DOHH2 (cell line): ENCODE data around the gene ZNF594.
"Not testable (repeated sequence)": the region's sequence is repeated elsewhere in the genome, so short reads cannot be mapped to it uniquely, and the experiment has no call there.

ENCODE experiments used
- H3F3A ChIP-seq: fragments of 200-600 bp; sonication (generic), shearing (Covaris generic); 2 replicates; pipeline ENCODE4 v1.6.0; 2016; ENCODE audit warnings: antibody characterized with exemption, mild to moderate bottlenecking; ENCODE audit not compliant: control insufficient read depth, insufficient read depth
- H3K27ac ChIP-seq: fragments of 200-600 bp; sonication (generic); 2 replicates; pipeline ENCODE4 v1.5.1; 2014; ENCODE audit warnings: low read depth, mild to moderate bottlenecking, low read length, moderate library complexity
- H3K27me3 ChIP-seq: fragments of 200-600 bp; sonication (generic); 2 replicates; pipeline ENCODE4 v1.6.1; 2014; ENCODE audit warnings: mild to moderate bottlenecking, low read length, mixed read lengths; ENCODE audit not compliant: control insufficient read depth
- H3K36me3 ChIP-seq: fragments of 200-600 bp; sonication (generic); 2 replicates; pipeline ENCODE4 v1.6.1; 2014; ENCODE audit warnings: mild to moderate bottlenecking, low read length, moderate library complexity, mixed read lengths; ENCODE audit not compliant: control insufficient read depth
- H3K4me1 ChIP-seq: fragments of 200-600 bp; sonication (generic); 2 replicates; pipeline ENCODE4 v1.6.1; 2014; ENCODE audit warnings: mild to moderate bottlenecking, low read length, mixed read lengths; ENCODE audit not compliant: control insufficient read depth
- H3K4me2 ChIP-seq: fragments of 200-600 bp; sonication (generic); 2 replicates; pipeline ENCODE4 v1.6.0; 2014; ENCODE audit warnings: mild to moderate bottlenecking, low read length, moderate library complexity
- H3K4me3 ChIP-seq: fragments of 200-600 bp; sonication (generic); 2 replicates; pipeline ENCODE4 v1.5.1; 2014; ENCODE audit warnings: mild to moderate bottlenecking, low read length, mixed read lengths
- H3K79me2 ChIP-seq: fragments of 200-600 bp; sonication (generic); 2 replicates; pipeline ENCODE4 v1.6.1; 2014; ENCODE audit warnings: mild to moderate bottlenecking, low read length, mixed read lengths; ENCODE audit not compliant: control insufficient read depth
- H3K9me2 ChIP-seq: fragments of 200-600 bp; sonication (generic); replicated peaks from 2 replicates; pipeline ENCODE4 v1.6.1; 2014; ENCODE audit warnings: mild to moderate bottlenecking, low read length, mixed read lengths; ENCODE audit not compliant: control insufficient read depth
- H3K9me3 ChIP-seq: fragments of 200-600 bp; sonication (generic); 2 replicates; pipeline ENCODE4 v1.6.1; 2014; ENCODE audit warnings: antibody characterized with exemption, low read length, mixed read lengths; ENCODE audit not compliant: control insufficient read depth, insufficient read depth
- H4K20me1 ChIP-seq: fragments of 200-600 bp; sonication (generic); 2 replicates; pipeline ENCODE4 v1.6.0; 2014; ENCODE audit warnings: low read depth, mild to moderate bottlenecking, antibody characterized with exemption, low read length, moderate library complexity; ENCODE audit not compliant: control insufficient read depth, insufficient read depth
- EZH2phosphoT487 ChIP-seq: fragments of 200-600 bp; sonication (generic); IDR thresholded peaks from 2 replicates; pipeline ENCODE4 v1.6.1; 2017; ENCODE audit warnings: borderline replicate concordance, mild to moderate bottlenecking, antibody characterized with exemption, low read length, moderate library complexity, mixed read lengths
- TF ChIP-seq, protein P1 (sequence below): fragments of 200-600 bp; sonication (generic); IDR thresholded peaks from one replicate; pipeline ENCODE4 v1.5.1; 2014; ENCODE audit warnings: antibody characterized with exemption, mild to moderate bottlenecking, low read depth, low read length; ENCODE audit not compliant: poor library complexity, severe bottlenecking

ZNF594 gene

DNA sequence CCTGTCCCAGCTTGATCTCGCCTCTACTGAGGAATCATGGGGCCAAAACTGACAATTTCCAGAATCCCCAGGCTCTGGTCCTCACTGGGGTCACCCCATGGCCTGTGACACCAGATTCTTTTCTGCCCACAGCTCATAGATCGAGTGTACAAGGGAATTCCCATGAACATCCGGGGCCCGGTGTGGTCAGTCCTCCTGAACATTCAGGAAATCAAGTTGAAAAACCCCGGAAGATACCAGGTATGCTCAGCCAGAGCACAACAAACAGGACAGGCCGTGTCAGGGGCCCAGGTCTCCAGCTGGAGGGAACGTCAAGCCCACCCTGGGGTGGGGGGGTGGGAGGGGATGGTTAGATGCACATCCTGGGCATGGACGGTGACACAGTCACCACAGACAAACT lies 58.4 kb downstream of the ZNF594 start:
- Histone ChIP-seq H3F3A (no peaks in the 10 kb centered on the region), H3K27ac (no peak overlapping the region), H3K27me3 (no peaks in the 10 kb centered on the region), H4K20me1 (no peaks in the 10 kb centered on the region), H3K9me3 (no peaks in the 10 kb centered on the region), H3K4me1 (no peaks in the 10 kb centered on the region), H3K79me2 (no peaks in the 10 kb centered on the region), H3K4me3 (no peak overlapping the region), H3K4me2 (no peak overlapping the region), H3K9me2 (no peaks in the 10 kb centered on the region), H3K36me3 (no peaks in the 10 kb centered on the region)
- no peak for TF ChIP-seq EZH2phosphoT487
- TF ChIP-seq, protein P1, sequence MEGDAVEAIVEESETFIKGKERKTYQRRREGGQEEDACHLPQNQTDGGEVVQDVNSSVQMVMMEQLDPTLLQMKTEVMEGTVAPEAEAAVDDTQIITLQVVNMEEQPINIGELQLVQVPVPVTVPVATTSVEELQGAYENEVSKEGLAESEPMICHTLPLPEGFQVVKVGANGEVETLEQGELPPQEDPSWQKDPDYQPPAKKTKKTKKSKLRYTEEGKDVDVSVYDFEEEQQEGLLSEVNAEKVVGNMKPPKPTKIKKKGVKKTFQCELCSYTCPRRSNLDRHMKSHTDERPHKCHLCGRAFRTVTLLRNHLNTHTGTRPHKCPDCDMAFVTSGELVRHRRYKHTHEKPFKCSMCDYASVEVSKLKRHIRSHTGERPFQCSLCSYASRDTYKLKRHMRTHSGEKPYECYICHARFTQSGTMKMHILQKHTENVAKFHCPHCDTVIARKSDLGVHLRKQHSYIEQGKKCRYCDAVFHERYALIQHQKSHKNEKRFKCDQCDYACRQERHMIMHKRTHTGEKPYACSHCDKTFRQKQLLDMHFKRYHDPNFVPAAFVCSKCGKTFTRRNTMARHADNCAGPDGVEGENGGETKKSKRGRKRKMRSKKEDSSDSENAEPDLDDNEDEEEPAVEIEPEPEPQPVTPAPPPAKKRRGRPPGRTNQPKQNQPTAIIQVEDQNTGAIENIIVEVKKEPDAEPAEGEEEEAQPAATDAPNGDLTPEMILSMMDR: no peak

DNA sequence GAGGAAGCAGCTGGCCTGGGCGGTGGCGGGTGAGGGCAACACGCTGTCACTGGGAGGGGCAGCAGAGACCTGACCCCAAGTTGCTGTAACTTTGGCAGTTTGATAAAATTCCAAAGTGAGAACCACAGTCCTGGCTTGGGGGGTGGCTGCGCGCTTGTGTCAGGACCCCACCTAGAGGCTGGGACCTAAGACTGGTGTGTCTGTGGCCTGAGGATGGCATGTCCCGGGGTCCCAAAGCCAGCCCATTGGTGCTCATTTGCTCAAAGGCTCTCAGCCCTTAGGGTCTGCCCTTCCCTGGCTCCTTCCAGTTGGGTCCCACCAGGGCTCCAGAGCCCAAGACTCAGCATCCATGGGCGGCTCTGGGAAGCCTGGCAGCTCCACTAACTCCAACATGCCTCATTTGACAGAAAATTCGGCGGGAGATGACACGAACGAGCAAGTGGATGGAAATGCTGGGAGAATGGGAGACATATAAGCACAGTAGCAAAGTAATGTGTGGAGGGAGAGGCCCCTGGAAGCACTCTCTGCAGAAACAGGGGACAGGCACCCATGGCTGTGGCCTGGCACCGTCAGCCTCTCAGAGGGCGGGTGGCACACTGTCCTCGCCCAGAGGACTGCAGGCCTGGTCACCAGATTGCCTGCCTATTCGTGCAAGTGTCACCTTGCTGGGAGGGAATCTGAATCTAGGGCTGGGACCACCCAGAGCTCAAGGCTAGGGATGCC lies 59.0 kb downstream of the ZNF594 start:
- not testable (repeated sequence) for H3K36me3 ChIP-seq, H3K9me3 ChIP-seq, H3K79me2 ChIP-seq

DNA sequence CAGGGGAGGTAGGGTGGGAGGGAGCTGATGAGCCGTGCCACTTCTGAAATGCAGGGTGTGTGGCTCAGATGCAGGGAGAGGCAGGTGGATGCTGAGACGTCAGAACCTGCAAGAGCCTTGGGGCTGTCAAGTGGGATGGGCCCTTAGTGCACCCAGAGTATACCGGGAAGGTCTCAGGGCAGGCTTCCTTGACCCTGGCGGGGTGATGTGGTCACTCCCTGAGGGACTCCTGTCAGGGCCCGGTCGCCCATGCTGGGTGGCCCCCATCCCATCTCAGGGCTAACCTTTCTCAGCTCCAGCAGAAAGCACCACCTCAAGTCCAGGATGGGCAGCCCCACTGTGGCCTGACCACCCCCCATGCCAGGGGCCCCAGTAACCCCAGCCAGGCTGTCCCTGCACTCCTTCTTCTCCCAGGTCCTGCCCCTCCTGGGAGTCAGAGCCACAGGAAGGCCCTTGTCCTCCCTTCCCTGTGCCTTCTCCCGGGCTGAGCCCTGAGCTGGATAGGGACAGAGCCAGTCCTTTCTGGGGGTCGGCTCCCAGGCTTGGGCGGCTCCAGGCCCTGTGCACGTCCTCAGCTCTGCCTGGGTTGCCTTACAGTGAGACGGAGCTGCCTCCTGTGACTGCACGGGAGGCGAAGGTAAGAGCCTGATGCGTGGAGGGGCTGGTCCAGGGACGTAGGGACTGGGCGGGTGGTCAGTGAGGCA lies 59.7 kb downstream of the ZNF594 start:
- H3K4me3 ChIP-seq, H3K36me3 ChIP-seq, H3K4me1 ChIP-seq, H3F3A ChIP-seq, H3K9me3 ChIP-seq, H3K27ac ChIP-seq, H3K9me2 ChIP-seq, H3K4me2 ChIP-seq, H4K20me1 ChIP-seq, H3K79me2 ChIP-seq, H3K27me3 ChIP-seq: not testable (repeated sequence)

More for the DNA sequence above, 59.0 kb downstream of the ZNF594 start:
- H3F3A ChIP-seq, H3K27me3 ChIP-seq, H3K4me2 ChIP-seq, H3K4me1 ChIP-seq, H4K20me1 ChIP-seq, H3K4me3 ChIP-seq, H3K27ac ChIP-seq, H3K9me2 ChIP-seq: not testable (repeated sequence)

DNA sequence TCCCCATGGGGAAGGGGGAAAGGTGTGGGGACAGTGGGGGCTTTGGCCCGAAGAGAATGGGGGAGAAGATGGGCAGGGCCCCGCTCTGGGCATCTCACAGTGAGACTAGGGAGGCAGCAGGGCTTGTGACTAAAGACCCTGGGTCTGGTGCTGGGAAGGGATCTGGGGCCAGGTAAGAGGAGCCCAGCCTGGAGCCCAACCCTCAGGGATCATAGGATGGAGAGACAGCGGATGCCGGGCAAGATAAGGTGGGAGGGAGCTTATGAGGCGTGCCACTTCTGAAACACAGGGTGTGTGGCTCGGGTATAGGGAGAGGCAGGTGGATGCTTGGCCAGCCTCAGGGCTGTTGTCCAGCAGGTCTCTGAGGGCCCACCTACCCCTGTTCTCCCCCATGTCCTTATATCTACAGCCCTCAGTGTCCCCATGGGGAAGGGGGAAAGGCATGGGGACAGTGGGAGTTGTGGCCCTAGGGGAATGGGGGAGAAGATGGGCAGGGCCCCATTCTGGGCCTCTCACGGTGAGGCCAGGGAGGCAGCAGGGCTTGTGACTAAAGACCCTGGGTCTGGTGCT lies 60.4 kb downstream of the ZNF594 start:
- H3K4me1 ChIP-seq: no peaks in the 10 kb centered on the region
- no peaks in the 10 kb centered on the region for H3K36me3 ChIP-seq
- H3K9me3 ChIP-seq: no peaks in the 10 kb centered on the region
- no peaks in the 10 kb centered on the region for H3K79me2 ChIP-seq
- H4K20me1 ChIP-seq: no peaks in the 10 kb centered on the region
- no peak for TF ChIP-seq EZH2phosphoT487
- TF ChIP-seq, protein P1: no peak
- H3K4me3 ChIP-seq: no peak overlapping the region
- no peaks in the 10 kb centered on the region for H3F3A ChIP-seq
- no peak overlapping the region for H3K4me2 ChIP-seq
- H3K9me2 ChIP-seq: no peaks in the 10 kb centered on the region
- no peaks in the 10 kb centered on the region for H3K27me3 ChIP-seq
- H3K27ac ChIP-seq: no peak overlapping the region

DNA sequence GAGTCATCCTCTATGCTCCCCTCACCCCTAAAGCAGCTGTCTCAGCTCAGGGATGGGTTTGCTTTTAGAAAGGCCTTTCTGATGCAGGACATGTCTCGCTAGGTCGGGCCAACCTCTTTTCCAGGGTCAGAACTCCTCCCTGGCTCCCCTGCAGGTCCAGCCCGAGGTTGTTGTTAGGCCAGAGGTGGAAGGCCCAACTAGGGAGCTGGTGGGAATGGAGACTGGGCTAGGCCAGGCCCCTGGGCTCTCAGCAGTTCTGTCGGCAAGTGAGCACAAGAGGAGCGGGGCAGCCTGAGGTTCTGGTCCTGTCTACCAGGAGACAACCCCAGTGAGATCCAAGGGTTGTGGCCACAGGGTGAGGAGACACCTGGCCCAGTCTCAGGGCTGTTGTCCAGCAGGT lies 61.0 kb downstream of the ZNF594 start:
- H3F3A ChIP-seq, H3K4me2 ChIP-seq, H3K4me3 ChIP-seq, H3K27ac ChIP-seq, H4K20me1 ChIP-seq, H3K9me3 ChIP-seq, H3K36me3 ChIP-seq, H3K27me3 ChIP-seq, H3K79me2 ChIP-seq, H3K9me2 ChIP-seq, H3K4me1 ChIP-seq: not testable (repeated sequence)

DNA sequence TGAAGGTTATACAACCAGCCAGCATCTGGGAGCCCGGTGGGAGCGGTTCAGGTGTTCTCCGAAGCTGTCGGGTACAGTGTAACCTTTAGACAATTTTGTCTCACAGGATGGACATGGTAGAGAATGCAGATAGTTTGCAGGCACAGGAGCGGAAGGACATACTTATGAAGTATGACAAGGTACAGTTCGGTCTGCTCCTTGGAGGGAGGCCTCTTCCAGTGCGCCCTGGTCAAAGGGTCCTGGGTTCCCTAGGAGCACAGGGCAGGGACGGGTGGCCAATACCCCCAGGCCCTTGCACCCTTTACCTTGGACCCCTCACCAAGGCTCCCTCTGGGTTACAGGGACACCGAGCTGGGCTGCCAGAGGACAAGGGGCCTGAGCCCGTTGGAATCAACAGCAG lies 61.4 kb downstream of the ZNF594 start:
- not testable (repeated sequence) for H3K4me2 ChIP-seq, H3K27me3 ChIP-seq, H3K4me1 ChIP-seq

More for the DNA sequence above, 61.4 kb downstream of the ZNF594 start:
- not testable (repeated sequence) for H4K20me1 ChIP-seq, H3K9me2 ChIP-seq, H3K4me3 ChIP-seq, H3F3A ChIP-seq, H3K36me3 ChIP-seq, H3K27ac ChIP-seq, H3K79me2 ChIP-seq, H3K9me3 ChIP-seq
